Renal cortex interstitium (tissue), 11 donors: ENCODE measurements around the gene COL18A1. TPM values are rescaled to one million over a fixed set of nuclear protein-coding genes. Genes with fewer than 3 reads are reported as not detected.
"Not testable (repeated sequence)": the region's sequence is repeated elsewhere in the genome, so short reads cannot be mapped to it uniquely, and the experiment has no call there.

ENCODE experiments used
- DNase-seq, 11 donors: peaks; one replicate each; pipeline ENCODE4 v3.0.0-alpha.2; 2013; ENCODE audit warnings: low read depth in 9 of 11, low spot score in 4 of 11; ENCODE audit errors: extremely low read depth in 1 of 11
- polyA plus RNA-seq, 3 donors: library from polyadenylated mRNA; unstranded; fragments of 120-200 nt; gene quantifications; one replicate each; pipeline ENCODE4 v1.2.1, GENCODE V29; 2013; ENCODE audit not compliant: insufficient read length in 3 of 3

The COL18A1 gene
- polyA plus RNA-seq, 3 donors = 101 to 232 (median 169) TPM

DNA sequence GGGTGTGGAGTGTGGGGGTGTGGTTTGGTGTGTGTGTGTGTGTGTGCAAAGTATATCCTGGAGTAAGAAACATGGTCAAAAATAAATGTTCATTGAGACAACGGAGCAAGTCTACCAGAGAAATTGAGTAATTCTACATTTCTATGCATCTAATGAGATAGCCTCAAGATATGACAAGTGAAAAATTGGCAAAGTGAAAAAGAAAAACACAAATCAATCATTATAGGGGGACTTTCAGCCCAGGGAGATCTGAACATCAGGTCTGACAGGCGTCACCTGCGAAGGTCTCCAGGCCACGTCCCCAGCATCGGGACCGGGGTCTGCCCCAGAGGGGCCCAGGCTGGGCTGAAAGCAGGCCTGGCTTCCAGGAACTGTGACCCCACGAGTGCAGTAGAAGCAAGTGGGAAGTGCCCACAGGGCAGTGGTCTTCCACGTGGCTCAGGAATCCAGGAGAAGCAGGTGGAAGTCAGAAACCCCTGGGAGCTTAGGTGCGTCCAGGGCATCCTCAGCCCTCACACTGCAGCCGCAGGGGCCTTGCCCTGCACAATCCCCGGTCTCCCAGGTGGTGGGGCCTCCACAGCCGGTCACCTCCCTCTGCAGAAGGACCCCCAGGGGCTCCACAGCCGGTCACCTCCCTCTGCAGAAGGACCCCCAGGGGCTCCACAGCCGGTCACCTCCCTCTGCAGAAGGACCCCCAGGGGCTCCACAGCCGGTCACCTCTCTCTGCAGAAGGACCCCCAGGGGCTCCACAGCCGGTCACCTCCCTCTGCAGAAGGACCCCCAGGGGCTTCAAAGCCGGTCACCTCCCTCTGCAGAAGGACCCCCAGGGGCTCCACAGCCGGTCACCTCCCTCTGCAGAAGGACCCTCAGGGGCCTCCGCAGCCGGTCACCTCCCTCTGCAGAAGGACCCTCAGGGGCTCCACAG lies 96.4 kb downstream of the COL18A1 start:
- not testable (repeated sequence) for DNase-seq

DNA sequence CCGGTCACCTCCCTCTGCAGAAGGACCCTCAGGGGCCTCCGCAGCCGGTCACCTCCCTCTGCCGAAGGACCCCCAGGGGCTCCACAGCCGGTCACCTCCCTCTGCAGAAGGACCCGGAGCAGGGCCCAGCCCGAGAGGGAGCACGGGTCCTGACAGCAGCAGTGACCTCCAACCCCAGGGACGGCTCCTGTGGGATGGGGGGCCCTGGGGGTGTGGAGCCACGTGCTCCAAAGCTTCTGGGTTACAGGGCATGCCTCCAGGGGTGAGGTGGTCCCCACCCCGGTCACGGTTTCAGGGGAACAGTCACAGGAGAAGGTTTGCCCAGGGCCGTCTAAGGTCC lies 97.0 kb downstream of the COL18A1 start:
- DNase-seq = no peak

DNA sequence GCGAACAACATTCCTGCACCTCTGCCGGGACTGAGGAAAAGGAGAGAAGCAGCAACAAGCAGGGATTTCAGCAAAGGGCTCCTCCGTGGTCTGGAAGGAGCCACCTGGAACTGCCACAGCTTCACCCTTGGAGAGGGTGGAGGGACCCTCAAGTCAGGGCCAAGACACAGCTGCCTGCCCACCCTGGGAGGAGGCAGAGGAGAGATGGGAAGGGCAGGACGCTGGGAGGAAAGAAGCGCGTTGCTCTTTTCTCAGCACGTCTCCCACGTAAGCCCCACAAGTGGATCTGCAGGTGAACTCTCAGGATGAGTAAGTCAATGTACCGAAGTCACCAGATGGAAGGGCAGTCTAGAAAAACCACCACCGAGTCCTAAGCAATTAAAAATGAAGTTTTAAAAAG lies 97.6 kb downstream of the COL18A1 start:
- DNase-seq = no peak

DNA sequence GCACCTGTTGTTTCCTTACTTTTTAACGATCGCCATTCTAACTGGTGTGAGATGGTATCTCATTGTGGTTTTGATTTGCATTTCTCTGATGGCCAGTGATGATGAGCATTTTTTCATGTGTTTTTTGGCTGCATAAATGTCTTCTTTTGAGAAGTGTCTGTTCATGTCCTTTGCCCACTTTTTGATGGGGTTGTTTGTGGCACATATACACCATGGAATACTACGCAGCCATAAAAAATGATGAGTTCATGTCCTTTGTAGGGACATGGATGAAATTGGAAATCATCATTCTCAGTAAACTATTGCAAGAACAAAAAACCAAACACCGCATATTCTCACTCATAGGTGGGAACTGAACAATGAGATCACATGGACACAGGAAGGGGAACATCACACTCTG lies 98.3 kb downstream of the COL18A1 start:
- not testable (repeated sequence) for DNase-seq

DNA sequence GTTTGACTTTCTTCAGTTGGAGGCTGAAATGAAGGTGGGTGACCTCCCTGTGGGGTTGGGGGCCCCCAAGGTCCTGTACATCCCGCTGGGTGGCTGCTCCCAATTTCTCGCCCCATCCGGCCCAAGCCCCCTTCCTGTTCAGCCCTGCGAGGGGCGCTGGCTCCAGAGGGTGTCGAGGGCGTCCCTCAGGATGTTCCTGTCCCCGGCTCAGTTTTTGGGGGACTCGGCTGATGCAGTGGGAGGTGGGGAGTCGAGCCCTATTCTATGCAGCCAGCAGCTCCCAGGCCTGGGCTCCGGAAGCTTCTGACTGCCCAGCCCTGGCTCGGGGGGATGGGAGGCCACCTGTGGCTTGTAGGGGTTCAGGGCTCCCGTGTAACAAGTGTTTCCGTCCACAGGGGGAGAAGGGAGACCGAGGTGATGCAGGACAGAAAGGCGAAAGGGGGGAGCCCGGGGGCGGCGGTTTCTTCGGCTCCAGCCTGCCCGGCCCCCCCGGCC lies 99.1 kb downstream of the COL18A1 start:
- no peak for DNase-seq

DNA sequence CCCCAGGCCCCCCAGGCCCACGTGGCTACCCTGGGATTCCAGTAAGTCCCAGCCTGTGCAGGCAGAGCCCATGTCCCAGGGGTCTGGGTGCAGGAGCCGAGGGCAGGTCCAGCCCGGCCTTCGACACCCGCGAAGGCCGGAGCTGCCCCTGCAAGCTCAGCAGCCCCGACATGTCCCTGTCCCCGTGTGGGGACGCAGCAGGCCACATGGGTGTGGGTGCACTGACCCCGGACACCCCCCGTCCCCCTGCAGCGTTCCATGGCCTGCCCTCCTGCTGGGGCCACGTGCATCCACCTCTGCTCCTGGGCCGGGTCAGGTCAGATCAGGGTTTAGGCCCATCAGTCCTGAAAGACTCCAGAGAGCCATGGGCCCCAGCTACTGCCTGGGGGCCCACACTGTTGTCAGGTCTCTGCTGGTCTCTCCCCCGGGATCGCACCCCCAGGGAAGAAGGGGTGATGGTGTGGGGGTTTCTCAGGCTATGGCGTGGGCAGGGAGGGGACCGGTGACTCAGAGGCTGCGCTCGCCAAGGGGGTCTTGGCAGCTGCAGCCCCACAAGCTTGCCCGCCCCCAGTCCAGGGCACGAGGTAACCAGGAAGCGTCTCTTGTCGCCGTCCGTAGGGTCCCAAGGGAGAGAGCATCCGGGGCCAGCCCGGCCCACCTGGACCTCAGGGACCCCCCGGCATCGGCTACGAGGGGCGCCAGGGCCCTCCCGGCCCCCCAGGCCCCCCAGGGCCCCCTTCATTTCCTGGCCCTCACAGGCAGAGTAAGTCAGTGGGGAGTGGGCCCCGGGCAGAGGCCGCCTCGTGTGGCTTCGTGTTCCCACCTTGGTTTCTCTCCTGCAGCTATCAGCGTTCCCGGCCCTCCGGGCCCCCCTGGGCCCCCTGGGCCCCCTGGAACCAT lies 99.8 kb downstream of the COL18A1 start:
- DNase-seq = no peak

DNA sequence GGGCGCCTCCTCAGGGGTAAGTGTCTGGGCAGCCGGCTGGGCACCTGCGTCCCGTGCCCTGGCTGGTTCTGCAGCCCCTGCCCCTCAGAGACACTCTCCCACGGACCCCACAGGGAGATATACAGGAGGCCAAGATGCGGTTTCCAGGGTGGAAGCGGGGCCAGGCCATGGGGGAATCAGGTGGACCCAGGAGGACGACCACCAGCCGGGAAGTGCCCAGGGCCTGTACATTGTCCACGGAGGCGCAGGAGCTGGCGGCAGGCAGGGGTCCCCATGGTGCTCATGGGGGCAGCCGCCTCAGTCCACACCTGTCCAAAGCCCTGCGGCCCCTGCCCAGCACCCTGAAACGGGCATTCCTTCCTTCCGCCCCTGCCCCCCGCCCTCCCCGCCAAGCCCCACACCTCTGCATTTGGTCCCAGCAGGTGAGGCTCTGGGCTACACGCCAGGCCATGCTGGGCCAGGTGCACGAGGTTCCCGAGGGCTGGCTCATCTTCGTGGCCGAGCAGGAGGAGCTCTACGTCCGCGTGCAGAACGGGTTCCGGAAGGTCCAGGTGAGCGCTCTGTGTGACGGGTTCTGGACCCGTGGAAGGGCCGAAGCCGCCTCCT lies 100.6 kb downstream of the COL18A1 start:
- no peak for DNase-seq

DNA sequence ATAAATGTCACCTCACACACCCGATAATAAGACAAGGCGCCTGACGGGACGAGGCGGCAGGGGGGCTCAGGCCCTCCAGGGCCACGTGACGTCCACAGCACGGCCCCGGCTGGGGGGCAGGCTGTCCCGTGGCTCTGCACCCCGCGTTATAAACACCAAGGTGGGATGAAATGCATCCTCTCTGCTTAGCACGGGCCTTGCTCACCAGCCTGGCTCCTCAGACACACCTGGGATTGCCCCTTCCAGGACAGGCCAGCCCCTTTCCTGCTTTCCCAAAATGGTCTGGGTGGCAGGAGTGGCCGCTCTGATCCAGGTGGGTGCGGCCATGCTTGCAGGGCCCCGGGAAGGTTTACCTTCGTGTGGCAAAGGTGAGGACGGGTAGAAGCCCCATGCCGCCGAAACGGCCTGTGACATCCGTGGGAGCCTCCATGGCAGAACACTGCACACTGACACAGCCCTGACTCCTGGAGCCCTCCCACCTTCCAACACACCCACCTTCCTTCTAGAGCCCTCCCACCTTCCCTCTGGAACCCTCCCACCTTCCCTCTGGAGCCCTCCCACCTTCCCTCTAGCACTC lies 101.4 kb downstream of the COL18A1 start:
- no peak for DNase-seq

DNA sequence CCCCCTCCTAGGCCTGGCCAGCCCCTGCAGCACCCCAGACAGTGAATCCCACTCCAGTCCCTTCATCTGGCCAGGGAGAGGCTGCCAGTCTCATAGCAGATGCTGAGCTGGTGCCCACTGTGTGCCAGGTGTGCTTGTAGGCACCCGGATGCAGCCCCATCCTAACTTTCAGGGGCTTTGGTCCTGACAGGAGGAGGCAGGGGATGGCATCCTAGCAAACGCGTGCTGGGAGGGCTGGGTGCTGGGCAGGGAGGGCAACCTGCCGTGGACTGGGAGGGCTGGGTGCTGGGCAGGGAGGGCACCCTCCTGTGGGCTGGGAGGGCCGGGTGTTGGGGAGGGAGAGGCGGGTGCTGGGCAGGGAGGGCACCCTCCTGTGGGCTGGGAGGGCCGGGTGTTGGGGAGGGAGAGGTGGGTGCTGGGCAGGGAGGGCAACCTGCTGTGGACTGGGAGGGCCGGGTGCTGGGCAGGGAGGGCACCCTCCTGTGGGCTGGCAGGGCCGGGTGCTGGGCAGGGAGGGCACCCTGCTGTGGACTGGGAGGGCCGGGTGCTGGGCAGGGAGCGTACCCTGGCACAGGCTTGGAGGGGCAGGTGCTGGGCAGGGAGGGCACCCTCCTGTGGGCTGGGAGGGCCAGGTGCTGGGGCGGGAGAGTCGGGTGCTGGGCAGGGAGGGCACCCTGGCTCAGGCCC lies 102.0 kb downstream of the COL18A1 start:
- DNase-seq = no peak

DNA sequence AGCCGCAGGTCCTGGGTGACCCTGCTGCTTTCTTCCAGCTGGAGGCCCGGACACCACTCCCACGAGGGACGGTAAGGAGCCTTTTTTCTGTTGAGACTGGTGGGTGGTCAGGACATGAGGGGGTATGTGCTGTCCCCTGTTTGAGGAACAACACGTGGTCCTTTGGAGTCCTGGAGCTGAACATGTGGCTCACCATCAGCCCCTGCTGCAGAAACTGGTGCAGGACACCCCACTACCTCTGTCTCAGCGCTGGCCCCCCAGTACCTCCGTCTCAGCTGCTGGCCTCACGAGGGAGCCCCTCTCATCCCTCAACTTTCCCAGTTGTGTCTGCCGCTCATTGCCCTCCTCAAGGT lies 102.5 kb downstream of the COL18A1 start:
- no peak for DNase-seq

DNA sequence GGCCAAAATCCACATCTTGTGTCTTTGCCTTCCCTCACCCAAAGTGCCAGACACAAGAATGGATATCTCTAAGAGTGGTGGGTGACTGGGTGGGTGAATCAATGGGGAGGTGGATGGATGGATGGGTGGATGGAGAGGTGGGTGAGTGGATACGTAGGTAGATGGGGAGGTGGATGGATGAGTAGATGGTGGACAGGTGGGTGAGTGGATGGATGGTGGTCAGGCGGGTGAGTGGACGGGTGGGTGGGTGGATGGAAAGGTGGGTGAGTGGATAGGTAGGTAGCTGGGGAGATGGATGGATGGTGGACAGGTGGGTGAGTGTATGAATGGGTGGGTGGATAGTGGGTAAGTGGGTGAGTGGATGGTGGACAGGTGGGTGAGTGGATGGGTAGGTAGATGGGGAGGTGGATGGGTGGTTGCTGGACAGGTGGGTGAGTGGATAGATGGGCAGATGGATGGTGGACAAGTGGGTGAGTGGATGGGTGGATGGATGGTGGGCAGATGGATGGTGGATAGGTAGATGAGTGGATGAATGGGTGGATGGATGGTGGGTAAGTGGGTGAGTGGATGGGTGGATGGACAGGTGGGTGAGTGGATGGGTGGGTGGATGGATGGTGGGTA lies 103.0 kb downstream of the COL18A1 start:
- DNase-seq = no peak

DNA sequence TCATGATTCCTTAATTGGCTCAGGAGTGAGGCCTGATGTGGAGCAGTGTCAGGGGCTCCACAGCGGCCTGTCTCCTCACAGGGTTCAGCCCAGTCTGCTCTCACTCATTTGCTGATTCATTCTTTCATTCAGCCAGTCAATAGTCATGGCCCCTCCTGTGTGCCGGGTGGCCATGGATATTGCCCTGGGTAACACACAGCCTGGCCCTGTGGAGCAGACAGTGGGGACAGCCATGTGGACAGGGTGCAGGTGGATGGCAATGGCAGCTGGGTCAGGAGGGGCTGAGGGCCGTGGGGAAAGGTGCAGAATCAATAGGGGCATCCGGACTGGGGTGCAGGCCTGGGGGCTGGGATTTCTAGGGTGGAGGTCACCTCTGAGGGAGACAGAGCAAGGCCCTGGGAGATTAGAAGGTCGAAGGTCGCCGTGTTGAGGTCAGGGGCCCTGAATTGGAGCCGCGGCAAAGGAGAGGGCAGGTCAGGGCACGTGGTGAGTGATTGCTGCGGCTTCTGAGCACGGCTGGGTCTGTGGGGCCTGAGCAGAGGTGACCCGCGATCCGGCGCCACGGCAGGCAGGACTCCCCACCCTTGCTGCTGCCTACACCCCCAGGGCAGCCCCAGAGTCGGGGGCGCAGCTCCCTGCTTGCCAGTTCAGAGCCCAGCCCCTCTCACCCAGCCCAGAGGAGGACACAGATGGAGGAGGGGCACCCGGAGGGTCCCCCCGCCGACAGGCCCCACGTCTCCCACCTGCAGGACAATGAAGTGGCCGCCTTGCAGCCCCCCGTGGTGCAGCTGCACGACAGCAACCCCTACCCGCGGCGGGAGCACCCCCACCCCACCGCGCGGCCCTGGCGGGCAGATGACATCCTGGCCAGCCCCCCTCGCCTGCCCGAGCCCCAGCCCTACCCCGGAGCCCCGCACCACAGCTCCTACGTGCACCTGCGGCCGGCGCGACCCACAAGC lies 103.9 kb downstream of the COL18A1 start:
- no peak for DNase-seq

DNA sequence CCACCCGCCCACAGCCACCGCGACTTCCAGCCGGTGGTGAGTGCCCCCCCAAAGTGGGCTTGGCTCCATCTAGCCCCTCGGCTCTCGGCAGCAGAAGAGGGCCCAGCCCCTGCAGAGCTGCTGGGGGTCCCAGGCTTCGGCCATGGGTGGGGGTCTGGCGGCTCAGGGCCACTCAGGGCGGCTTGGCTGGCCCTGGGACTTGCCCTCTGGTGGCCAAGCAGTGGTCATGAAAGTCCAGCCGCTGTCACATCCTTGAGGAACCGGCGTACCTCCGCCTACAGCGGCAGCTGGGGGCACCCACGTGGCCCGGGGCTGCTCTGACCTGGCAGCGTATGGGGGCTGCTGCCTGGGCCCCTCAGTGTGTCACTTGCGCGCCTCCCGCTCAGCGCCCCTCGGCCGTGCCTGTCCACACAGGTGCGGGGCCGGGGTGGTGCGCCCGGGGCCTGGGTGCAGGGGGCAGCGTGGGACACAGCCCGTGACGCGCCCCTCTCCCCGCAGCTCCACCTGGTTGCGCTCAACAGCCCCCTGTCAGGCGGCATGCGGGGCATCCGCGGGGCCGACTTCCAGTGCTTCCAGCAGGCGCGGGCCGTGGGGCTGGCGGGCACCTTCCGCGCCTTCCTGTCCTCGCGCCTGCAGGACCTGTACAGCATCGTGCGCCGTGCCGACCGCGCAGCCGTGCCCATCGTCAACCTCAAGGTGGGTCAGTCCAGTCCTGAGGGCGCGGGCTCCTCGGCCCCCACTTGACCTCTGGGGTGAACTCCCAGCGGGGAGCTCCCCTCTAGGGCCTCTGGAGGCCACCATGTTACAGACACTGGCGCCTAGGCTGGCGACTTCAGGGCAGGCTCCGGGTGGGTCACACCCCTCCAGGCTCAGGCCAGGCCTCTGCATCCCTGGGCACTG lies 104.9 kb downstream of the COL18A1 start:
- DNase-seq = no peak

DNA sequence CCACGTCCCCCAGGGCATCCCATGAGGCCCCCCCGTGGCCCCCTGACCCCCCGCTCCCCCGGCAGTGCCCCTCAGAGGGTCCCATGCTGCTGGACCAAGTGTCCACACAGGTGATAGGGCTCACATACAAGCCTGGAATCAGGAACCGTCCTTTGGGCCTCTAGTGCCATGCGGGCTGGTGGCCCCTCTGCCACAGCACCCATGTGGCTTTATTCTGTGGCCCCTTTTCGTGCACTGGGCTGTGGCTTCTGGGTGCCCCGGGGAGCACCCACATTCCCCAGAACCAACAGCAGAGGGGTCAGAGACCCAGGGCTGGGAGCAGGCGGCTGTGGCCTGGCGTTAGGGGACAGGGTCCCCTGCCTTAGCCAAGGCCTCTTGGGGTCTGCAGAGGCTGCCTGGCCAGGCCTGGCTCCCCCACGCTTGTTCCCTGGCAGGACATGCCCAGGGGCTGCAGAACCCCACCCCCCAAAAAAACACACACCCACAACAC lies 105.5 kb downstream of the COL18A1 start:
- DNase-seq = no peak

DNA sequence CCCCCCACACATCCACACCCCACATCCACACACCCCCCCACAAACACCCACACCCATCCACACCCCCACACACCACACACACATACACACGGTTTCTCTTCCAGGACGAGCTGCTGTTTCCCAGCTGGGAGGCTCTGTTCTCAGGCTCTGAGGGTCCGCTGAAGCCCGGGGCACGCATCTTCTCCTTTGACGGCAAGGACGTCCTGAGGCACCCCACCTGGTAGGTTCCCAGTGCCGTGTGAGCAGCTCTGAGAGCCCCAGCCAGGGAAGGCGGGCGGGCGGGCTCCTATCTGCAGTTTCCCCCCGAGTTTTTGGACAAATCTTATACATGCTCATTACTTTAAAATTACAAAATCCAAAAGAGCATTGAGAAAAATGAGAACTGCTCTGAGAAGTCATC lies 106.0 kb downstream of the COL18A1 start:
- DNase-seq = no peak
